Measurements from ENCODE around the gene RPP38. TPM values are rescaled to one million over a fixed set of nuclear protein-coding genes. Genes with fewer than 3 reads are reported as not detected.

Gene RPP38
- polyA plus RNA-seq, 3 donors: 28.8 to 30.3 (median 30.1) TPM

- no peak for DNase-seq (ENCODE audit: low read depth in 3 of 3, low spot score in 2 of 3)
Measured at GRCh38 chr10:15149042-15149771, 52.1 kb downstream of the RPP38 start.

- no peak for DNase-seq (ENCODE audit: low read depth in 3 of 3, low spot score in 2 of 3)
Measured at GRCh38 chr10:15150563-15150962, 53.4 kb downstream of the RPP38 start.

GRCh38 chr10:15152556-15152955 lies 55.4 kb downstream of the RPP38 start:
- DNase-seq (ENCODE audit: low read depth in 3 of 3, low spot score in 2 of 3): no peak

Other genes with a start within 250 kb of the RPP38 start
- 10 to 100 TPM; 21.0 to 23.1 (median 22.9) TPM for gene SUV39H2, start 218.5 kb upstream of the RPP38 start, polyA plus RNA-seq (ENCODE audit: insufficient read length in 3 of 3)
- gene DCLRE1C, start 143.3 kb upstream of the RPP38 start, polyA plus RNA-seq (ENCODE audit: insufficient read length in 3 of 3): 10 to 100 TPM; 13.5 to 14.6 (median 14.3) TPM
- 1 to 10 TPM; 1.1 to 1.4 (median 1.3) TPM for gene MEIG1, start 138.0 kb upstream of the RPP38 start, polyA plus RNA-seq (ENCODE audit: insufficient read length in 3 of 3)
- gene OLAH, start 53.4 kb upstream of the RPP38 start, polyA plus RNA-seq (ENCODE audit: insufficient read length in 3 of 3): under 1 TPM; 0.50 to 0.83 (median 0.80) TPM
- 1 to 10 TPM; 5.8 to 7.4 (median 7.1) TPM for gene ACBD7, start 8.6 kb upstream of the RPP38 start, polyA plus RNA-seq (ENCODE audit: insufficient read length in 3 of 3)
- gene NMT2, start 71.3 kb downstream of the RPP38 start, polyA plus RNA-seq (ENCODE audit: insufficient read length in 3 of 3): 10 to 100 TPM; 32.2 to 34.7 (median 33.7) TPM